SK-N-SH (cell line): ENCODE results near the gene ETNK2. TPM values are rescaled to one million over a fixed set of nuclear protein-coding genes. Genes with fewer than 3 reads are reported as not detected.

ENCODE experiments used
- polyA plus RNA-seq, 3 experiments: library from polyadenylated mRNA; depleted of rRNA; stranded (reverse); fragments of >200 nt; gene quantifications; 2 replicates each; pipeline ENCODE4 v1.2.3, GENCODE V29; 2012

ETNK2 gene
- polyA plus RNA-seq, 1 of the 3 experiments (the other 2 are of a cell fraction), result 16.1 TPM

Other genes starting within 250 kb of the ETNK2 start
- 7.2 and 10.6 TPM in 2 replicates for gene SOX13, start 78.9 kb downstream of the ETNK2 start, polyA plus RNA-seq (2012; rRNA removed)
- gene REN, start 14.3 kb upstream of the ETNK2 start, polyA plus RNA-seq (2012; rRNA removed), result not detected in 2 replicates
- 0.10 TPM in 1 of 2 replicates, not detected in the other for gene KISS1, start 44.4 kb upstream of the ETNK2 start, polyA plus RNA-seq (2012; rRNA removed)
- not detected in 2 replicates for gene GOLT1A, start 61.9 kb upstream of the ETNK2 start, polyA plus RNA-seq (2012; rRNA removed)
- 1.2 and 3.1 TPM in 2 replicates for gene PLEKHA6, start 207.9 kb upstream of the ETNK2 start, polyA plus RNA-seq (2012; rRNA removed)